Loucy (cell line): ENCODE data around the gene APBA1.

Source experiments
- CTCF ChIP-seq: fragments of 200-600 bp; sonication (generic); conservative IDR thresholded peaks from 2 replicates; pipeline ENCODE4 v1.5.1; 2014; ENCODE audit warnings: mild to moderate bottlenecking, antibody characterized with exemption, low read length
- EZH2phosphoT487 ChIP-seq: fragments of 200-600 bp; IDR thresholded peaks from 2 replicates; pipeline ENCODE4 v1.6.1; 2018; ENCODE audit warnings: antibody characterized with exemption, mild to moderate bottlenecking, moderate library complexity, borderline replicate concordance

DNA sequence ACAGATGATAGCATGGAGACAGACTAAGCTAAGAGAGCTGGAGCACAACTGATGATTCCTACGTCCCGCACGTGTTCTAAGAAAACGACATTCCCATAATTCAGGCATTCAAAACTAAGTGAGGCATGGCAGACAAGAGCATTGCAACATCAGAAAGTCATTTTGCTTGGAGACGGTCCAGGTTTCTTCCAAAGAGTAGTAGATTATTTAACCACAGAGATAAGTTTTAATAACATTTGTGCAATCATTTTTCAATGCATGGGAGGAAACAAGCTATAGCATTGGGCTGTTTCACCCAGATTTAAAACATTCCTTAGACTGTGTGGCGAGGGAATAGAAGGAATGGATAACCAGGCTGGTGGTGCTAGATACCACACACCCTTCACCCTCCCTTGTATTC is 117.2 kb downstream of the APBA1 start:
- TF ChIP-seq CTCF (no peak), EZH2phosphoT487 (no peak)
